Measurements from ENCODE around the gene MMS19. TPM values are rescaled to one million over a fixed set of nuclear protein-coding genes. Genes with fewer than 3 reads are reported as not detected.
"Not testable (repeated sequence)": the region's sequence is repeated elsewhere in the genome, so short reads cannot be mapped to it uniquely, and the experiment has no call there.

Gene MMS19
- polyA plus RNA-seq, 3 donors: 30.1 to 47.9 (median 31.4) TPM

DNA sequence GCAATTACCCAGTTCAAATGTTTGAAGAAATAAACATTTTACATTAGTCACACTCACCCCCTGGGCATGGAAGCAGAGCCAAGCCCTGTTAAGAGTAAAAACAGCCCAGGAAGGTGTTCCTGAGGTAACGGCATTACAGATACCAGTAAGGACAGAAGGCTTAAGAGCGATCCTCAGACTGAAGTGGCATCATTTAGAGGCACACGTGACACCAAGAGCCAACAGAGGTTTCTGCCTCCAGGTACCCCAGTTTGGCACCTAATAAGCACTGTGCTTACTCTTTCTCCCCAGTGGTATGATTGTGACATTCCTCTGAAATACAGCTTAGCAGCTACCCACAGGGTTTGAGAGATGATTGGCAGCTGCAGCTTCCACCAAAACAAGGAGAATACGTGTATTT is 17.2 kb downstream of the MMS19 start:
- H3K27ac ChIP-seq (ENCODE audit: low read depth, low read length): no peak overlapping the region
- WGBS, 3 donors: 89 to 93% (median 93%) methylated on average over 4 of the region's 4 CpGs

DNA sequence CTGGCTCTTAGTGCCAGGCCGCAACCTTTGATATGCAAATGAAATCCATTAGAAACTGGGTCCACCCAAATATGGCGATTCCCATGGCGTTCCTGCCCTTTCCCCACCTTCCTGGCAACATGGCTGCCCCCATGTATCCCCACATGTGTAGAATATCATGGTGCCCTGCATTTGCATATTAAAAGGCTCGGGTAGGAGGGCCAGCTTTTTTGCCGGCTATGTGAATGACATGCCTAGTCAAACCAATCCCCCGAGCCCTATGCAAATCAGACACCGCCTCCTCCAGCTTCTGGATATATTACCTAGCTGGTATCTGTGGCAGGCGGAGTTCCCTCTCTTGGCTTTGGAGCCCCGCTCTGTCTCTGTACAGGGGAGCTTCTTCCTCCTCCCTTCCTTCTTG is 18.3 kb downstream of the MMS19 start:
- 77 to 81% (median 80%) methylated on average over 9 of the region's 9 CpGs for WGBS, 3 donors
- no peak overlapping the region for H3K27ac ChIP-seq (ENCODE audit: low read depth, low read length)

DNA sequence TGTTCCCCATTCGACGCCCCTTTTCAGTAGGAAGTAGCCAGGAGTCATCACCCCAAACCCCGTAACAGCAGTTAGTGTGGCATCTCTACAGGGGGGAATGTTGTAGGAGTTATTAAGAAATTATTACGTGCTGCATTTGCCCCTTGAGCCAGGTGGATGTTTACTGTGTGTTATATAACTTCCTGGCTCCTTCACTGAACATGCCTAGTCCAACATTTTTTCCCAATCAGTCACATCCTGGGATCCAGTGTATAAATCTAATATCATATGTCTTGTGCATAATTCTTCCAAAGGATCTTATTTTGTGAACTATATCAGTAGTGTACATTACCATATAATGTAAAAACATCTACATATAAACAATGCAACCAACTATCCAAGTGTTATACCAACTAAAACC is 18.8 kb downstream of the MMS19 start:
- not testable (repeated sequence) for H3K27ac ChIP-seq (ENCODE audit: low read depth, low read length)
- WGBS, 3 donors: 80 to 86% (median 83%) methylated on average over 4 of the region's 4 CpGs

DNA sequence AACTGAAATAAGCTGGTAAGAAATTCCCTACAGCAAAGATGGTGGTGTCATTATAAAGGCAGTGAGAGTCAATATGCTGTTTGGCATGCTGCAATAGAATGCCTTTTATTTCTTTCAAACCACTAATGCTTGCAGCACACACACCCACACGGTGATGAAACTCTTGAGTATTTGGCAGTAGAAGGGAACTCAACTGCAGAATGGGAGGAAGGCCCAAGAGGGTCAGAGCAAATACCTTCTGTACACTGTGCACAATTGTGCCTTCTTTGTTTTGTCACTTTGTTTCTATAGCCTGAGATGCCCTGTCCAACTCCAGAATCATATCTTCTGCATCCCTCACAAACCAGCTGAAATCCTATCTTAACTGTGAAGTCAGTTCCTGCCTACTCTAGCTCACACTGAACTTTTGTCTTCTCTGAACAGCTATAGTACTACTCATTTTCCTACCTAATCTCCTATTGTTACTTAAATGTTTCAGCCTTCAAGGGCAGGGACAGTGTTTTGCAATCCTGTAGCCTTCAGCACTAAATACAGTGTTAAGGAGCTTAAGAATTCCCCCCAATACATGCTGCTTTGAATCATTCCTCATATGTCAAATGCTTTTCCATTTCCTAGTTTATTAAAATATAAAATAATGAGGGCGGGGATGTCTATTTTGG is 22.2 kb downstream of the MMS19 start:
- WGBS, 3 donors: 61 to 92% (median 72%) methylated on average over 2 of the region's 2 CpGs
- H3K27ac ChIP-seq (ENCODE audit: low read depth, low read length): no peak overlapping the region

DNA sequence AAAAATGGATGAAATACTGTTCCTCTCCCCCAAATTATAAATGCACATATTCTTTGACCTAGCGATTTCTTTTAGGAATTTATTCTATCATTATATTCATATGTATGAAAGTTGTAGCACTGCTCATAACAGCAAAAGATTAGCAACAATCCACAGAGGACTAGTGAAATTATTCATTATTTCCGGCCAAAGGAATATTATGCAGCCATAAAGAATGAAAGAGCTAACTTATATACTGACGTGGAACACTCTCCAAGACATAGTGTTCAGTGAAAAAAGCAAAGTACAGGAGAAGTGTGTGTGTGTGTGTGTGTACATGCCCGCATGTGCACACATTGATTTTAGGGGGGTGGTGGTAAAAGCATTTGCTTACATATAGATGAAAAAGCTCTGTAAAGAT is 23.3 kb downstream of the MMS19 start:
- WGBS, 3 donors: 96 to 99% (median 98%) methylated on average over 4 of the region's 4 CpGs
- H3K27ac ChIP-seq (ENCODE audit: low read depth, low read length): no peak overlapping the region

DNA sequence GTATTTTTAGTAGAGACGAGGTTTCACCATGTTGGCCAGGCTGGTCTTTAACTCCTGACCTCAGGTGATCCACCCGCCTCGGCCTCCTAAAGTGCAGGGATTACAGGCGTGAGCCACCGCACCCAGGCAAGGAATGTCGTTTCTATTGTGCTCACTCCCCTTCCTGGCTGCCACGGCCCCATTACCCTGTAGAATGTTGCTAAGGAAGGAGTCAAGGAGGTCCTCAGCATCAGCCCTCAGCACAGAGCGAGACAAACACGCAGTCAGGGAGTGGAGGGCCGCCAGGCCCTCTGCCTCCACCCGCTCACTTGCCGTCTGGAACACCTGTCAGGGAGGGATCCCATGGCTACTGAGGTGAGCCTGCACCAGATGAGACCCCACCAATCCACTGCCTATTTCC is 29.4 kb downstream of the MMS19 start:
- WGBS, 3 donors: 94 to 96% (median 94%) methylated on average over 12 of the region's 12 CpGs

DNA sequence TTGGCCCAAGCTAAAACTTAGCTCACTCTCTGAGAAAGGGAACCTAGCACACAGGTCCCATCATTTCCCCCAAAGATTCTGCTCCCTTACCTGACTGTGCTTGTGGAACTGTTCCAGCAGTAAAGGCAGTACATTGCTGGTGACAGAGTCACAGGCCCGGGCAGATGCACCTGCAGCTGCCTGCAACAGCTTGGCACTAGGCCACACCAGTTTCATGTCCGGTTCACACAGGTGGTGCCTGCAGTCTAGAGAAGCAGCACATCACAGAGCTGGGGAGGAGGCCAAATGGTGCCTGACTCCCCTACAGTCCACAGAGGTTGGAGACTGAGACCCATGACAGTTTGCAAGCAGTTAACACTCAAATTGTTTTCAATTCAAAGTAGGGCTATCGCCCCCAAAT is 30.1 kb downstream of the MMS19 start:
- 80 to 82% (median 81%) methylated on average over 3 of the region's 3 CpGs for WGBS, 3 donors
- H3K27ac ChIP-seq (ENCODE audit: low read depth, low read length): no peak overlapping the region

More for the DNA sequence above, 29.4 kb downstream of the MMS19 start:
- not testable (repeated sequence) for H3K27ac ChIP-seq (ENCODE audit: low read depth, low read length)

DNA sequence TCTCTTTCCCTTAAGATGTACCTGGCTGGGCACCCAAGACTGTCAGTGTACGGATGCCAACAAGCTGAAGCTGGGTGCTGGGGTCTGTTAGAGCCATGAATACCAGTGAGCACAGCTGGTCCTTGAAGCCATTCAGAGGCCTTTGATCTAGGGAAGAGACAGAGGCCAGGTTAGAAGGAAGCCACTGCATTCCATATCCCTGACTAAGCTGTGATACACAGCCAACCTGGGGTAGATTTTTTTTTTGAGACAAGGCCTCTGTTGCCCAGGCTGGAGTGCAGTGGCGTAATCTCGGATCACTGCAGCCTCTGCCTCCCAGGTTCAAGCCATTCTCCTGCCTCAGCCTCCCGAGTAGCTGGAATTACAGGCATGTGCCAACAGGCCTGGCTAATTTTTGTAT is 31.5 kb downstream of the MMS19 start:
- 93 to 95% (median 93%) methylated on average over 4 of the region's 4 CpGs for WGBS, 3 donors
- no peak overlapping the region for H3K27ac ChIP-seq (ENCODE audit: low read depth, low read length)

DNA sequence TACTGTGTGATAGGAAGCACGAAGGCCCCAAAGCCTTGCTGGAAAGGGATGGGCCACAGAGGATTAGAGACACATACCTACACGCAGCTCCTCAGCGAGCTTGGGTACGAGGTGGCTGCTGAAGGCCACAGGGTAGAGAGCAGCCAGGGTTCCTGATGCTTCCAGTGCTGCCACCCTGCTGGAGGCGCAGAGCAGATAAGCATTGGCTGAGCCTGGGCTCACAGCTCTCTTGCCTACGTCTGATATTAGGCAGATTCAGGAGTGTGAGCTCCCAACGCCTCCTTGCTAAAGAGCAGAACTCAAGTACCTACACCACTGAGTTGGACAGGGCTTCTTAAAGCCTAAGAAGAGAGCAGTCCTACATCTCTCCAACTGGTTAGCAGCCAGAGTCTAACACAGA is 32.2 kb downstream of the MMS19 start:
- WGBS, 3 donors: 89 to 90% (median 90%) methylated on average over 7 of the region's 7 CpGs
- H3K27ac ChIP-seq (ENCODE audit: low read depth, low read length): no peak overlapping the region

DNA sequence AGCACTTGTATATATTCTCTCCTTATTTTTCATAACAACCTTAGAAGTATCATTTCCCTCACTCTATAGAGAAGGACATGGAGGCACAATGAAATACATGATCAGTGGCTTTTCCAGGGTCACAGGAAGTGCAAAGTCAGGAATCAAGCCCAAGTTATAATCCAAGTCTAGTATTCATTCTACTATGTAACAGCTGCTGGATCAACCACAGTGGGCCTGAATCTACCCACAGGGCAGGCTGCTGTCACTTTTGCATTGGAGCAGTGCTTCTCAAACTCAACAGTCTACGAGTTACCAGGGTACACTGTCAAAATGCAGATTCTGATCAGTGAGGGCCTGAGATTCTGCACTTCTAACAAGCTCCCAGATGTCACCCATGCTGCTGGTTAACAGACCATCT is 34.0 kb downstream of the MMS19 start:
- no peak overlapping the region for H3K27ac ChIP-seq (ENCODE audit: low read depth, low read length)
- WGBS, 3 donors: 62 to 82% (median 68%) methylated on average over 1 of the region's 1 CpG

DNA sequence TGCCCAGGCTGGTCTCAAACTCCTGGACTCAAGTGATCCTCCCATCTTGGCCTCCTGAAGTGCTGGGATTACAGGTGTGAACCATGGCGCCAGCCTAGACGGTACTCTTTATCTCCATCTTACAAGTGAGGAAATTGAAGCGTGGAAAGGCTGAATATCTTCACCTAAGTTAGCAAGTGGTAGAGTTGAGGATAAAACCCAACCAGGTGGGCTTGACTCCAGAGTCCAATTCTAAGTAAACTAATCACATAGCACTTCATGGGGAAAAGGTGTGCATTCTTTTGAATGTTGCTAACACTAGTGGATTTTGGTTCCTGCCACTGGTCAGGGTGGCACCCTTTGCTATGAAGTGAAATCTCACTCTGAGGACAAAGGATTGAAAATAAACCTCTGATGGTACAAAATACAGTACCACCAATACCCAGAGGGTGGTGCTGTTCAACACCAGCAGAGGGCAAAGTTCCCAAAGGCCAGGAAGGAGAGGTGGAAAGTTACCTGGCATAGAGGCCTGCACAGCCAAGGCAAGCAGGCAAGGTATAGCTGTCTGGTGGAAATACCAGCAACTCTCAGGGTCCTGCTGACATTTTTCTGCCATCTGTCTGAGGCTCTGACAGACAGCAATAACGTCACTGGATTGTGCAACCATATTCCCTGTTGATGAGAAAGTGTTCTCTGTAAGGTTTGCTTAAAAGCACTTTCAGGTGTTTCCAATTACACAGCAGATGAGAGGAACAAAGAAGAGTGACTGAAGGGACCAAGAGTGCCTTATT is 34.7 kb downstream of the MMS19 start:
- WGBS, 3 donors: 65 to 75% (median 75%) methylated on average over 4 of the region's 4 CpGs
- no peak overlapping the region for H3K27ac ChIP-seq (ENCODE audit: low read depth, low read length)

DNA sequence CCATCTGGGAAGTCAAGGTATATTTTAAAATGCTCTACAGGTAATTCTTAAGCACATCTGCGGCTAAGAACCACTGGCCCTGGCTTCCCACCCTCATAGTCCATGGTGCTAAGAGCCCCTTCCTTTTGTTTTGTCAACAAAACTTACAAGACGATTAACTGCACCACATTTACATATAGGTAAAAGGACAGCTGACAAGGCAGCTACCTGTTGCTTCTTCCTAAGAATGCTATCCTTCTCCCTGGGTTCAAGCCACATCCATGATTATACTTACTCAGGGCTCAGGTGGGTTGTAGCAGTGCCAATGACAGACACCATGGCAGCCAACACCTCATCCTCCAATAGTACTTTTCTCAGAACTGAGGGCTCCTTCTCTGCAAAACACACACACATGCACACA is 35.9 kb downstream of the MMS19 start:
- 94 to 98% (median 95%) methylated on average over 2 of the region's 2 CpGs for WGBS, 3 donors
- no peak overlapping the region for H3K27ac ChIP-seq (ENCODE audit: low read depth, low read length)

DNA sequence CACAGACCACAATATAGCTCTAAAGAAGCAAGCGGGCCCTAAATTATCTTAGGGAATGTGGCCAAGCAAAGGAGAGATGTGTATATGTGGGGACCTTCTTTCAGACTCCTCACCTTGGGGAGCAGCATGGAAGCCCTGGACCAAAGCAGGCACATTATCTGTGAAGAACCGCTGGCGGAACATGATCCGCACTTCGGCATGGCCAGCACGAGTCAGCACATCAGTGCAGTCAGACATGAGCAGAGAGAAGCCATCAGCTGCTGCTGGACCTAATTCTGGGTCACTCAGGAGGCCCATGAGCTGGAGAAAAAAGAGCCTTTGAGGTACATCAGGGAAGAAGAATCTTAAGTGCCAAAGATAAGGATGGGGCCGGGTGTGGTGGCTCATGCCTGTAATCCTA is 38.3 kb downstream of the MMS19 start:
- no peak overlapping the region for H3K27ac ChIP-seq (ENCODE audit: low read depth, low read length)
- WGBS, 3 donors: 77 to 85% (median 78%) methylated on average over 7 of the region's 7 CpGs

DNA sequence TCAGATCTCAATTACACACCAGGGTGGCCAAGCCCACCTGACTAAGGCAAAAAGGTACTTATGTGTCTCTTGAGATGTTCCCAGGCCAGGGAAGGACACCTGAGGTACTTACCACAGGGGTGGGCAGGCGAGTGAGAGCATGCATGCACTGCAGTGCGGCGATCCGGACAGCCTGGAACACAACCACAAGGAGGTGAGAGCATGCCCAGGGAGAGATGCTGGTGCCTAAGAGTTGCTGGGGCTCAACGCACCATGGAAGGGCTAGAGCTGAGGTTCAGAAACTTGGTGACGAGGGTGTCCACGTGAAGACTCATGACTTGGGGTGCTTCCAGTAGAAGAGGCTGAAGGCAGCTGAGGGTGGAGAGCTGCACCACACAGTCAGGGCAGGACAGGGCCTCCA is 39.1 kb downstream of the MMS19 start:
- WGBS, 3 donors: 90 to 93% (median 93%) methylated on average over 7 of the region's 7 CpGs
- no peak overlapping the region for H3K27ac ChIP-seq (ENCODE audit: low read depth, low read length)

DNA sequence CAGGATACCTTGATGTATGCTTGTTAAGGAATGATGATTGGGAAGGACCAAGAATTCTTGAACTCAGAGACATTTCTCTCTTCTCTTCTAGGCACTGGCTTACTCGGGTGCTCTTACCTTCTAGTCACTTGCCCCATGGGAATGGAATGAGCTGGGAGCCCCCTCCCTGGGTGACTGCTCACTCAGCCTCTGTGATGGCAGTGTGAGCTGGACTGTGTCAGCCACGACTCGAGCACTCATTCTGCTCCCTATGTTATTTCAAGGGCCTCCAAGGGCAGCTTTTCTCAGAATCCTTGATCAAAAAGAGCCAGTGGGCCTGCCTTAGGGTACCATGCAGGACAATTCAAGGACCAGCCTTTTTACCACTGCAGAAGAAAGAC is 41.5 kb downstream of the MMS19 start:
- WGBS, 3 donors: 72 to 75% (median 72%) methylated on average over 3 of the region's 3 CpGs
- no peak overlapping the region for H3K27ac ChIP-seq (ENCODE audit: low read depth, low read length)

DNA sequence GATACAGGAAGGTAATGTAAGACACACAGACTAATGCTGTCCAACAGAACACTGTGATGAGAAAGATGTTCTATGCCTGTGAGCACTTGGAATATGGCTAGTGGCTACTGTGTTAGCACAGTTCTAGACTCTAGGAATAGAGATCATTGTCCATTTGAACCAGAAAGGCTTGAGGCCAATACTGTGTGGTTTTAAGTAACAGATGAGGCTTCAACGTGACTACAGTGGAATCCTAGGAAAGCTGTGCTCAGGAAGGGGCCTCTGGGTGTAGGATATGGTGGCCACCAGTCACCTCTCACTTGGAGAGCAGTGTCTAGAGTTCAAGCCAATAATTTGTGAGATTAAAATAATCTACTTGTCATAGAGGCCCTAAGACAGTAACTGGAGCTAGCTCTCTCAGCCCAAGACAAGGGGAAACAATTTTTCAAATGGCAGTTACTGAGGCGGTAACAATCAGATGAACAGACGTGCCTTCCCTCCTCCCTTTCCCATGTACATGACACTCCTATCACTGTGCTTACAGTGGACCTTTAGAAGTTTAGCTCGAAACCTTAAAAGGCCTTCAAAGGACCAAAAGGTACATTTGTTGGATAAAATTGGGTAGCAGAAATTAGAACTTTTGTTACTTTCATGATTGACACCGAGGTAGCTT is 42.1 kb downstream of the MMS19 start:
- 59 to 77% (median 71%) methylated on average over 5 of the region's 5 CpGs for WGBS, 3 donors
- no peak overlapping the region for H3K27ac ChIP-seq (ENCODE audit: low read depth, low read length)

DNA sequence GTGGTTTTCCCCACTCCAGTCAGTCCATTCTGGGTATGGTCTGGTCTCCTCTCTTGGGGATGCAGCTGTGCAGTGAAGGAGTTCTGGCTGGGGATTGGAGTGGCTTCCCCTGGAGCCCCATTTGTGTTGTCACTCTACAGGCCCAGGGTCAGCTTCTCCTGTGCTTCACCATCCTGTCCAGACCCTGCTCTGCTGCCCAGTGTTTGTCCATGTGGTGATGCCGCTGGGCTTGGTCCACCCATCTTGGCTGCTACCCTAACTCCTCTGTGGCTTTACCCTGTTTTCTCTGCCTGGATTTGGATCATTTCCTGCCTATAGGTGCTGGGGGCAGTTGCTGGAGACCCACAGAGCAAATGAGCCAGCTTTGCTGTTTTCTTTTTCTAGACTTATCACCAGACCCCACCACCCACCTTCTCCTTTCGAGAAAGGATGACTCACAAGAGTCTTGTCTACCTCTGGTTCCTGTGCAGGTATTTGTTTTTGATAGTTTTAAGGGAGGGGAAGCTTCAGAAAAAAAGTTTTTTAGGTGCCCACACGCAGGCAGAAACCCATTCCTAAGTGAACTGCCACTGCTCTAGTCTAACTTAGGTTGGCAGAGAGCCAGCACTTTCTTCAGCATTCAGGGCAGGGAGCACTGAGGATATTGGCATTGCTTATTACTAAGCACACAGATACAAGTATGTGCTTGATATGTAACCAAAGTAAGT is 43.7 kb downstream of the MMS19 start:
- 62 to 69% (median 64%) methylated on average over 3 of the region's 3 CpGs for WGBS, 3 donors
- H3K27ac ChIP-seq (ENCODE audit: low read depth, low read length): no peak overlapping the region

DNA sequence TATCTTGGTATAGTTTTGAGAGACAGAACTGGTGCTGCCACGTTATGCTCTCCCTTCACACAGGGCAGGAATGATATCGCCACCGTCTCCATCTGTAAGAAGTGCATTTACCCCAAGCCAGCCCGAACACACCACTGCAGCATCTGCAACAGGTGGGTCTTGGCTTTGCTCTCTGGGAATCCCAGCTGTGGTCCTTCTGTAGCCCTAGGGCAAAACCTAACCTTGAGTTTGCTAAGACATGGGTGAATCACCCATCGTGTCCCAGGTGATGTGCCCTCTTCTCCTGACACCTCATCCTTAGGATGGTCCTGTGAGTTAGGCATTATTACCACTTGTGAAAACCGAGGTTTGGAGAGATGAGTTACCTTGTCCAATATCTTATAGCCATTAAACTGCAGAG is 45.9 kb downstream of the MMS19 start:
- 91 to 92% (median 92%) methylated on average over 6 of the region's 6 CpGs for WGBS, 3 donors
- H3K27ac ChIP-seq (ENCODE audit: low read depth, low read length): no peak overlapping the region

DNA sequence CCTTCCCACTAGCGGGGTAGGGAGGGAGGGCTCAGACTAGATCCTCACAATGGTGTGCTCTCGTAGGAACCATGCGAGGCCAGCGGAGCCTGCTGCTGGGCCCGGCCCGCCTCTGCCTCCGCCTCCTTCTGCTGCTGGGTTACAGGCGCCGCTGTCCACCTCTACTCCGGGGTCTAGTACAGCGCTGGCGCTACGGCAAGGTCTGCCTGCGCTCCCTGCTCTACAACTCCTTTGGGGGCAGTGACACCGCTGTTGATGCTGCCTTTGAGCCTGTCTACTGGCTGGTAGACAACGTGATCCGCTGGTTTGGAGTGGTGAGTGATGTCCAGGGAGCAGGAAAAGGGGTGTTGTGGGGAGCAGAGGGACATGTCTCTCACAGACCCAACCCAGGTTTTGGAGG is 46.6 kb downstream of the MMS19 start:
- no peak overlapping the region for H3K27ac ChIP-seq (ENCODE audit: low read depth, low read length)
- 96 to 98% (median 96%) methylated on average over 15 to 17 of the region's 17 CpGs for WGBS, 3 donors

Data from adipose tissue (tissue), 3 donors.